WI38 (cell line): ENCODE data around the gene COL4A1.

Experiments
- H3K4me3 ChIP-seq: 2 replicates; pipeline ENCODE4 v1.5.1; 2011; ENCODE audit warnings: low read depth, mild to moderate bottlenecking, control low read depth, low read length
- CTCF ChIP-seq: IDR thresholded peaks from 2 replicates; pipeline ENCODE4 v1.5.1; 2012; ENCODE audit warnings: low read depth, mild to moderate bottlenecking, control low read depth, low read length

COL4A1 gene

GRCh38 chr13:110109910-110110309 lies 197.0 kb downstream of the COL4A1 start:
- no peak for TF ChIP-seq CTCF
- H3K4me3 ChIP-seq, result no peak overlapping the region

- TF ChIP-seq CTCF, result no peak
- H3K4me3 ChIP-seq, result no peak overlapping the region
Measured at GRCh38 chr13:110109140-110109783, 197.7 kb downstream of the COL4A1 start.

- TF ChIP-seq CTCF, result peak; percentile 76
- H3K4me3 ChIP-seq, result no peak overlapping the region
Measured at GRCh38 chr13:110108348-110109139, 198.4 kb downstream of the COL4A1 start.

GRCh38 chr13:110107568-110108347 lies 199.2 kb downstream of the COL4A1 start:
- TF ChIP-seq CTCF, result no peak
- H3K4me3 ChIP-seq, result no peak overlapping the region

- no peak overlapping the region for H3K4me3 ChIP-seq
- no peak for TF ChIP-seq CTCF
Measured at GRCh38 chr13:110106726-110107125, 200.2 kb downstream of the COL4A1 start.

GRCh38 chr13:110105136-110105535 lies 201.8 kb downstream of the COL4A1 start:
- no peak for TF ChIP-seq CTCF
- no peak overlapping the region for H3K4me3 ChIP-seq

- TF ChIP-seq CTCF, result no peak
Measured at GRCh38 chr13:110103534-110103933, 203.4 kb downstream of the COL4A1 start.

More at GRCh38 chr13:110103534-110103933, 203.4 kb downstream of the COL4A1 start:
- H3K4me3 ChIP-seq, result no peak overlapping the region
